ENCODE measurements around the gene OR10A7.

OR10A7 gene

DNA sequence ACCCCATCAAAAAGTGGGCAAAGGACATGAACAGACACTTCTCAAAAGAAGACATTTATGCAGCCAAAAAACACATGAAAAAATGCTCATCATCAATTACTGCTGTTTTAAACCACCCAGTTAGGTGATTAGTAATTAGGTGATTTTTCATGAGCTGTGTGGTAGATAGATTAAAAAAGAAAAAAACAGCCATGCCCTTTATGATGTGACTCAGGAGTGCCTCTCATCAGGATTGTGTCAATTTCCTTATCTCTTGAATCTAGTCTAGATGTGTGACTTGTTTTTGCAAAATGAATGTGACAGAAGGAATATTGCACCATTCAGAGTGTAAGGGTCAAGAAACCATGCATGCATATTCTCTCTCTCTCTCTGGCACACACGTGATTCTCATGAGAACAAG lies 5.7 kb downstream of the OR10A7 start:
- no peak for DNase-seq (ENCODE audit: low read depth)
- no peak overlapping the region for H3K4me3 ChIP-seq (ENCODE audit: low read length)
- TF ChIP-seq, protein P1, sequence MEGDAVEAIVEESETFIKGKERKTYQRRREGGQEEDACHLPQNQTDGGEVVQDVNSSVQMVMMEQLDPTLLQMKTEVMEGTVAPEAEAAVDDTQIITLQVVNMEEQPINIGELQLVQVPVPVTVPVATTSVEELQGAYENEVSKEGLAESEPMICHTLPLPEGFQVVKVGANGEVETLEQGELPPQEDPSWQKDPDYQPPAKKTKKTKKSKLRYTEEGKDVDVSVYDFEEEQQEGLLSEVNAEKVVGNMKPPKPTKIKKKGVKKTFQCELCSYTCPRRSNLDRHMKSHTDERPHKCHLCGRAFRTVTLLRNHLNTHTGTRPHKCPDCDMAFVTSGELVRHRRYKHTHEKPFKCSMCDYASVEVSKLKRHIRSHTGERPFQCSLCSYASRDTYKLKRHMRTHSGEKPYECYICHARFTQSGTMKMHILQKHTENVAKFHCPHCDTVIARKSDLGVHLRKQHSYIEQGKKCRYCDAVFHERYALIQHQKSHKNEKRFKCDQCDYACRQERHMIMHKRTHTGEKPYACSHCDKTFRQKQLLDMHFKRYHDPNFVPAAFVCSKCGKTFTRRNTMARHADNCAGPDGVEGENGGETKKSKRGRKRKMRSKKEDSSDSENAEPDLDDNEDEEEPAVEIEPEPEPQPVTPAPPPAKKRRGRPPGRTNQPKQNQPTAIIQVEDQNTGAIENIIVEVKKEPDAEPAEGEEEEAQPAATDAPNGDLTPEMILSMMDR (conservative IDR thresholded peaks at IDR 0.05; ENCODE audit: low read length) = no peak

DNA sequence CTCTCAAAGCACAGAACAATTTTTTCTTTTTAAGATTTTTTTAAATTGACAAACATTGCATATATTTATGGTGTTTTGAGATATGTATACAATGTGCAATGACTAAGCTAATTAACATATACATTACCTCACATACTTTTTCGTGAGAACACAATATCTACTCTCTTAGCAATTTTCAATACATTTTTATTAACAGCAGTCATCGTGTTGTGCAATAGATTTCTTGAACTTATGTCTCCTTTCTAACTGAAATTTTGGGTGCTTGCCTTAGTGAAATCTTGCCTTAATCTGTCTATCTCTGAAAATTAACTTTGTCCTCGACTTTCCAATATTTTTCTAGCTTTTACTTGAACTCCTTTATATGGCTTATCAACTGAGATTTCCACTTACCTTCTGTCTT lies 6.8 kb downstream of the OR10A7 start:
- no peak overlapping the region for H3K4me3 ChIP-seq (ENCODE audit: low read length)
- no peak for DNase-seq (ENCODE audit: low read depth)
- TF ChIP-seq, protein P1 (conservative IDR thresholded peaks at IDR 0.05; ENCODE audit: low read length) = no peak

- H3K4me3 ChIP-seq (ENCODE audit: low read length) = no peak within 1 kb of the TSS
- TF ChIP-seq, protein P1 (conservative IDR thresholded peaks at IDR 0.05; ENCODE audit: low read length) = no peak
- DNase-seq (ENCODE audit: low read depth) = no peak
These were observed 23.5 kb downstream of the OR10A7 start, which contains the start of gene OR6C74 for GRCh38 chr12:55244309-55244708. TSS of gene OR6C74 (plus strand) at chr12:55244609. CDS start at chr12:55247288, 2,679 bp downstream.

DNA sequence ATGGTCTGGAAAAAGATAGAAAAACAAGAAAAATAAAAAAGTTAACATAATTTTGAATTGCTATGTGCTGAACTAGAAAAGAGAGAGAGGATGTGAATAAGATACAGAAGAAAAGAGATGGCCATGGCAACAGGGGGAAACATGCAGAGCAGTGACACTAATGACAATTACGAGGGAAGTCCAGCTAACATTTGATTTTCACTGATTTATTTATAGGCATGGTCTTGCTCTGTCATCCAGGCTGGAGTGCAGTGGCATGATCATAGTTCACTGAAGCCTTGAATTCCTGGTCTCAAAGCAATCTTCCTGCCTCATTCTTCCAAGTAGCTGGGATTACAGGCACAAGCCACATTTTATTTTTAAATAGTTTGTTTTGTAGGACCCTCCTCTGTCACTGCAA lies 25.3 kb downstream of the OR10A7 start:
- H3K4me3 ChIP-seq (ENCODE audit: low read length) = no peak overlapping the region
- TF ChIP-seq, protein P1 (conservative IDR thresholded peaks at IDR 0.05; ENCODE audit: low read length) = no peak
- no peak for DNase-seq (ENCODE audit: low read depth)

DNA sequence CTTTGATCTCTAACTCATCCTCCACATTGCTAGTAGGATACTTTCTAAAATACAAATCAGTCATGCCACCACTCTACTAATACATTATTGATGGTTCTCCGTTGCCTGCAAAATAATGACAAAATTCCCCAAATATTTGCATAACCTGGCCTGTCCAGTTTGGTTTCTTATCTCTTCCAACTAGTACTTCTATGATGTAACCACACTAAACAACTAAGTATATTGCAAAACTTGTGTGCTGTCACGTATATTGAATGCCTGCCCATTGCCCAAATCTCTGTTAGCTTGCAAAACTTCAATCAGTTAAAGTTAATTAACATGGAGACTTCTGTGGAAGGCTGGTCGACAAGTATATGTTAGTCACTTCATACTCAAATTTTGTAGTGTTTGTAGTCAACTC lies 30.1 kb downstream of the OR10A7 start:
- no peak overlapping the region for H3K4me3 ChIP-seq (ENCODE audit: low read length)
- TF ChIP-seq, protein P1 (conservative IDR thresholded peaks at IDR 0.05; ENCODE audit: low read length) = no peak
- no peak for DNase-seq (ENCODE audit: low read depth)

DNA sequence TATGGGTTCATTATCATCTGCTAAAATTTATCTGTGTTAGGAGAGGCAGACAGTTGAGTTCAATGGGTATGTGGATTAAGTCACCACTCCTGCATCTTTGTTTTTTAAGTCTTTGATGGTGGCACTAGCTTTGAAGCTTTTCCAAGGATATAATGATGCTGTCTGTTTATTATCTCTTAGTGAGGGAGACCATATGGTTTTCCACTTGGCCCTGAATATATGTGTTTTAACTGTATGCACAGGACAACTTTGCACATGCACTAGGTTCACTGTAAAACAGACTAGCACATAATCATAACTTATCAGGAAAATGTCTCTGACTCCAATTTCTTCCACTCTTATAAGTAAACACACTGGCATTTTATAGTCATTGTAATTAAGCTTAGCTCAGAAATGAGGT lies 32.5 kb downstream of the OR10A7 start:
- TF ChIP-seq, protein P1 (conservative IDR thresholded peaks at IDR 0.05; ENCODE audit: low read length) = no peak
- no peak overlapping the region for H3K4me3 ChIP-seq (ENCODE audit: low read length)
- no peak for DNase-seq (ENCODE audit: low read depth)

- DNase-seq (ENCODE audit: low read depth) = no peak
- TF ChIP-seq, protein P1 (conservative IDR thresholded peaks at IDR 0.05; ENCODE audit: low read length) = no peak
- H3K4me3 ChIP-seq (ENCODE audit: low read length) = no peak overlapping the region
These were observed 36.0 kb downstream of the OR10A7 start for GRCh38 chr12:55256831-55257230.

All from AG10803 (cell line).